Measurements from ENCODE around the gene SIX2. TPM values are rescaled to one million over a fixed set of nuclear protein-coding genes. Genes with fewer than 3 reads are reported as not detected.

SIX2 gene
- total and polyA plus RNA-seq, 2 experiments from 2014 or later: 0.87 to 1.3 TPM

DNA sequence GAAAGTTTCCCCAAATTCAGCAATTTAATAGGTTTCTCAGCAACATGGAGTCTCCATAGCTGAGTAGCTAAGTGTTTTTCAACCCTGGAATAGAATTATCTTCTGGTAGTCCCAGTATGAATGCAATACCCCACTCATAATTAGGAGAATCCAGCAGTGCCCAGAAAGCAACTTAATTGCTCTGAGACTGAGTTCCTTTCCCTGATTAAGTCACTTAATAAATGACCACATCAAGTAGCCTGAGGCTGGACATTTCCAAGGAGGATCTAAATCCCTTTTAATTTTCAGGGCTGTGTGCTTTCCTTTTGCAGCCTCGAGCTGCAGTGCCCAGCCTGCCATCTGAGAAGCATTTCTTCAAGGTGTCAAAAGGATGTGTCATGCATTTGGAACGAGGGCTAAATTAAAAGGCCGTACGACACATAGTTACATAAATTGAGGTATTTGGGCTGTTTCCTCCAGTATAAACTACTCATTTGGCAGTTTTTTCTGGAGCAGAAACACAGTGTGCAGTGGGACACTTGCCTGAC is 17.7 kb upstream of the SIX2 start:
- DNase-seq (ENCODE audit: low spot score): no peak
- no peaks in the 10 kb centered on the region for H3K36me3 ChIP-seq (ENCODE audit: insufficient read depth)
- H3K27me3 ChIP-seq (ENCODE audit: insufficient read depth): no peaks in the 10 kb centered on the region
- H3K4me3 ChIP-seq: no peak overlapping the region
- no peaks in the 10 kb centered on the region for H3F3A ChIP-seq (replicated peaks; ENCODE audit: low read depth)
- H3K27ac Mint-ChIP-seq: no peak overlapping the region
- peaks cover 9% of the 10 kb centered on the region for H3K27me3 Mint-ChIP-seq (ENCODE audit: insufficient read depth, low read depth, poor library complexity)
- H3K36me3 Mint-ChIP-seq (ENCODE audit: low read depth): no peaks in the 10 kb centered on the region
- H4K20me1 ChIP-seq (replicated peaks; ENCODE audit: insufficient read depth): no peaks in the 10 kb centered on the region
- ATAC-seq: no peak
- H3K9me3 Mint-ChIP-seq: no peaks in the 10 kb centered on the region; the same call in 2 of the 3 replicates
- no peak overlapping the region for H3K27ac ChIP-seq (ENCODE audit: low read depth)
- H3K4me3 Mint-ChIP-seq: no peak overlapping the region
- 0 out of 3 replicates have a peak, but pooled peaks cover 2% of the 10 kb centered on the region for H3K4me1 Mint-ChIP-seq
- no peaks in the 10 kb centered on the region for H3K4me1 ChIP-seq (ENCODE audit: insufficient read depth)
- H2AFZ ChIP-seq: no peak overlapping the region
- H3K9me2 ChIP-seq (ENCODE audit: insufficient read depth): 0 out of 2 replicates have a peak, but pooled peaks cover 3% of the 10 kb centered on the region
- H3K4me2 ChIP-seq: no peak overlapping the region
- TF ChIP-seq REST (IDR thresholded peaks at IDR 0.05; ENCODE audit: unreplicated experiment) (no peak), CTCF (conservative IDR thresholded peaks at IDR 0.05; ENCODE audit: low read depth in 2 of 2) (no peak), POLR2AphosphoS5 (IDR thresholded peaks at IDR 0.05; ENCODE audit: low read depth) (no peak), ZNF114 (CRISPR knock-in tag; IDR thresholded peaks at IDR 0.05) (no peak), STAT1 (IDR thresholded peaks at IDR 0.05; ENCODE audit: unreplicated experiment) (no peak), JUNB (IDR thresholded peaks at IDR 0.05; ENCODE audit: unreplicated experiment) (no peak), CREB1 (CRISPR knock-in tag; IDR thresholded peaks at IDR 0.05; ENCODE audit: low read depth) (no peak), NANOG (IDR thresholded peaks at IDR 0.05; ENCODE audit: borderline replicate concordance) (no peak), EZH2phosphoT487 (IDR thresholded peaks at IDR 0.05; ENCODE audit: unreplicated experiment) (no peak)
- TF ChIP-seq, protein P1, sequence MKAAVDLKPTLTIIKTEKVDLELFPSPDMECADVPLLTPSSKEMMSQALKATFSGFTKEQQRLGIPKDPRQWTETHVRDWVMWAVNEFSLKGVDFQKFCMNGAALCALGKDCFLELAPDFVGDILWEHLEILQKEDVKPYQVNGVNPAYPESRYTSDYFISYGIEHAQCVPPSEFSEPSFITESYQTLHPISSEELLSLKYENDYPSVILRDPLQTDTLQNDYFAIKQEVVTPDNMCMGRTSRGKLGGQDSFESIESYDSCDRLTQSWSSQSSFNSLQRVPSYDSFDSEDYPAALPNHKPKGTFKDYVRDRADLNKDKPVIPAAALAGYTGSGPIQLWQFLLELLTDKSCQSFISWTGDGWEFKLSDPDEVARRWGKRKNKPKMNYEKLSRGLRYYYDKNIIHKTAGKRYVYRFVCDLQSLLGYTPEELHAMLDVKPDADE (IDR thresholded peaks at IDR 0.05): no peak
- H3K79me2 ChIP-seq (replicated peaks; ENCODE audit: insufficient read depth): no peaks in the 10 kb centered on the region
